ENCODE results near the gene POU4F1.

The POU4F1 gene

DNA sequence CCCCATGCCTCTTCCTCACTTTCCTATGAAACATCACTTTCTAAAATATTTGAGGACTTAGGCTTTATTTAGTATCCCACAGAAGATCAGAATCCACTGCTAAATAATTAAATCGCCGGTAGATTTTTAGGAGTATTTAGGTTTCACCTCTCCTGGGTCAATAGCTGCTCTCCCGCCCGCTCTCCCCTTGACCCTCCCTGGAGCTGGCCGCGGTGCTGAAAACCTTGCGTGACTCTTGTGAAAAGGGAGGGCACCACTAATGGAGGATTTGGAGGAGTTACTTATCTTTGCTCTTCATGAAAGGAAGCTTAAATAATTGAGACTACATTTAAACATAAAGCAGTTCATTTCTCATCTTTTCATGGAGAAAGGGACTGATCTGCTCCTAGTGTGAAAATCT is 14.1 kb downstream of the POU4F1 start:
- DNase-seq: no peak

DNA sequence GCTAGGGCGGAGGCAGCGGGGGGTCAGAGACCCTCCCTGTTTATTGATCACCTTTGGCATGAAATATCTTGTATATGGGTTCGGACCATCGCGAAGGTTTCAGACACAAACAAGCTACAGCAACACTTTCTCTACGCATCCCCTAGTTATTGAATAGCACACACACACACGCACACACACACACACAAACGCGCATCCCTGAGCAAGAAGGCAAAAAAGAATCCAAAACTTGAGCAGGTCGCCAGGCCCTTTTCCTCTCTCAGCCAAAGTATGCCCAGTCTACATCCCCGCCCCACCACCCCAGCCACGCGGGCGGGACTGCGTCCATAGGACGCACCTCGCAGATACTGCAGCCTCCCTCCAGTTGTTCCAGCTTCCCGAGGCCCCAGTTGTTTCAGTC is 16.0 kb downstream of the POU4F1 start:
- DNase-seq: no peak

DNA sequence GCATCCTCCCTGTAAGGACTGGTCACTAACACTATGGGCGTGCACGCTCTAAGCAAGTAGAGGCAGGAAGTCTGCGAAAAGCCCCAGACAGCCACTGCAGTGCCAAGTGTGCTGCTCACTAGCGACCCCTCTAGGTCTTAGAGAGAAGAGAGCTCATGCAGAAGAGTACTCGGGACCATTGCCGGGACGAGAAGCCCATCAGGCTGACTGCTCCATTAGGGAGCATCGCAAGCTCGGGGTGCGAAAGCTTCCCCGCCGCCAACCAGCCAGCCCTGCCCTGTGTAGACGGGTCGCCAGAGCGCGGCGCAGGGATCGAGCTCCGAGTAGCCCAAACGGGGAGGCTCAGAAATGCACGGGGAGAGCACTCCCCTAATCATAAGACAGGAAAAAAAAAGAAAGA is 16.6 kb downstream of the POU4F1 start:
- DNase-seq: no peak

DNA sequence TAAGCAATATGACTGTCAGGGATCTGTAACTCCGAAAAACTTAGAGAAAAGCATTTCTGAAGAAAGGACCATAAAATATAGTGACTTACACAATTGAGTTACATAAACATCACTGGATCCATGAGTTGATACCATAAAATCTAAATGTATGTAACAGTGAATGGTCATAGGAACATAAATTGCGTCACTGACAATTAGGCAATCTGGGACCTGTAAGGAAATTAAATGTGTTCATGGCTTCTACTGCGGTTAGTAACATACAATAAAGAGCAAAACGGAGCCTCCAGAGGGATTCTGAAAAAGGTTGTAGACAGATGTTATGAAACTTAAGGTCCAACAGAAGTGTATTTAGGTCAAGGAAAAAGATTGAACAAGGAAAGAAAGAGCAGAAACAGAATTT is 27.1 kb downstream of the POU4F1 start:
- no peak for DNase-seq

DNA sequence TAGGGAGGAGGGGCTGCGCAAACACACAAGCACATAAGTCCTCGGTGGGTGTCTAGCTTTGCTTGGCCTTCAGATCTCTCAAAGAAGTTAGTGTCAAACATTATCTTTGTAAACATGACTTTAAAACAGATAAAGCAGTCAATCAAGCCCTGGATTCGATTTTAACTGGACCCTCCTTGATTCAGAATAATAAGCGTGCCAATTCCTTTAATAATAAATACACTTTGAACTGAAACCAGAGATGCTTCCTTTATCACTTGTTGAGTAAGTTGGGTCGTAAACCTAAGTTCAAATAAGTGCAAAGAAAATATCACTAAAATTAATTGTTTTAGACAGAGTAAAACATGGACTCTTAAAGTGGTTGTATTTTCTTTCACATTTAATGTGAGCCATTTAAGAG is 30.9 kb downstream of the POU4F1 start:
- no peak for DNase-seq

DNA sequence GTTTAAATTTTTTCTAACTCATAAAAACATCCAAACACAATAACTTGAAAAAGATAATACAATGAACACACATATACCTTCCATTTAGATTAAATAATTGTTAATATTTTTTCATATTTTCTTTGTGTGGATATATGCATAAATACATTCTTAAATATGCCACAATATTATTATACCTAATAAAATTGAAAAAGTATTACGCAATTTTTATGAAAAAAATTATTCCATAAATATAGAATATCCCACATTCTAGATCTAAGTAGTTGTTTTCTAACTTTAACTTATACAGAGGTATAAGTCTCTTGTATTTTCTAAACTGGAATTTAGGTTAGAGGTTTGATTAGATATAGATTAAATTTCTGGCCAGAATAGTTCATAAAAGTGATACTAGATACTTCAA is 34.3 kb downstream of the POU4F1 start:
- DNase-seq: no peak

DNA sequence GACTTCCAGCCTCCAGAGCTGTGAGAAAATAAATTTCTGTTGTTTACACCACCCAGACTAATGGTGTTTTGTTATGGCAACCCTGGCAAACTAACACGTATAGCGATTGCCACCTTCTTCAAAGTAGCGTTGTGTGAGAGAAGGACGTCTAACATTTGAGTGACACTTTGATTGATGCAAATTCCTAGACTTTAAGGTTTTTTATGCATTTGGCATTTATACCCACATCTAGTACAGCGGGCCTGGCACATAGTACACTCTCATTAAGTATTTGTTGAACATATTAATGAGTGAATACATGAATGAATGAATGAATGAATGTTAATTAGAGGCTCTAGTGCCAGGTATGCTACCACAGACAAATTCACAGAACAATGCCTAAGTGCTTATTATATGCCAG is 36.7 kb downstream of the POU4F1 start:
- DNase-seq: no peak

DNA sequence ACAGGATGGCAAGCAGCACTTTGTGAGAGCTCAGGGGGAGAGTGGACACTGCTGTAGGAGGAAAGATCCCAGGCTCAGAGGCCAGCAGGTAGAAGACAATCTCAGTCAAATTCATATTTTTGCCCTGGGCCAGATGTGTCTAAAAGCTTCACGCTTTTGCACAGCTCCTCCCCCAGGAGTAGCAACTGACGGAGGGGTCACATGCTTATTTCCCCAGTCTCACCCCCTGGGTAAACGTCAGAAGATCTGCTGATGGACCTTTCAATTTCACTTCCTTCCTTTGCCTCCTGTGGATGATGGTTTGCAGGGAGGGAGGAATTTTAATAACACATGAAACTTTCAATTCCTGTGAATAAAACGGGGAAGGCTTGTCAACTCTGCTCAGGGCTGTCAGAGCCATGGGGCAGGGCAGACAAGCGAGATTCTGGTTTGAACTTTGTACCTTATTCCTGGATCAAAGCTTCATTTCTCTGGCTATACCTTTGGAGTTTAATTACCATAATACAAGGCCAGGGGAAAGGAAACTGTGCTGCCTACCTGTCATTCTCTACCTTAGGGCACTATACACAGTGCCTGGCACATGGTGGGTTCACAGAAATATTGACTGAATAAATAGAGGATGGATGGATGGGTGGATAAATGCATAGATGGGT is 41.0 kb downstream of the POU4F1 start:
- no peak for DNase-seq

Measured in activated CD8-positive, alpha-beta memory T cell treated with anti-CD3 and anti-CD28 coated beads, Interleukin-2, amount 50 U/mL, for 4 hours (primary cell).